HEK293 (cell line): Measurements from ENCODE around the gene CCDC30.

ENCODE experiments used
- CTCF ChIP-seq: fragments of 450-650 bp; formaldehyde crosslinking; IDR thresholded peaks from 2 replicates; pipeline ENCODE4 v1.5.1; 2016; ENCODE audit warnings: missing biosample characterization, missing genetic modification characterization
- GLI2 ChIP-seq: fragments of 450-650 bp; formaldehyde crosslinking; IDR thresholded peaks from 2 replicates; pipeline ENCODE4; 2017; ENCODE audit warnings: missing biosample characterization, missing genetic modification characterization, low read depth, borderline replicate concordance
- KLF1 ChIP-seq: fragments of 450-650 bp; formaldehyde crosslinking; IDR thresholded peaks from 2 replicates; pipeline ENCODE4 v1.5.1; 2016; ENCODE audit warnings: missing biosample characterization, missing genetic modification characterization
- KLF16 ChIP-seq: fragments of 450-650 bp; formaldehyde crosslinking; IDR thresholded peaks from 2 replicates; pipeline ENCODE4 v1.5.1; 2017; ENCODE audit warnings: missing biosample characterization, missing genetic modification characterization
- PRDM4 ChIP-seq: fragments of 450-650 bp; formaldehyde crosslinking; IDR thresholded peaks from 2 replicates; pipeline ENCODE4 v1.5.1; 2017; ENCODE audit warnings: missing biosample characterization, missing genetic modification characterization
- SCRT1 ChIP-seq: fragments of 450-650 bp; formaldehyde crosslinking; IDR thresholded peaks from 2 replicates; pipeline ENCODE4 v1.5.1; 2016; ENCODE audit warnings: missing biosample characterization, missing genetic modification characterization, borderline replicate concordance
- ZNF155 ChIP-seq: fragments of 450-650 bp; formaldehyde crosslinking; IDR thresholded peaks from 2 replicates; pipeline ENCODE4 v1.5.1; 2016; ENCODE audit warnings: missing biosample characterization, missing genetic modification characterization
- ZNF211 ChIP-seq: fragments of 450-650 bp; formaldehyde crosslinking; IDR thresholded peaks from 2 replicates; pipeline ENCODE4 v1.5.1; 2016; ENCODE audit warnings: low read depth, missing biosample characterization, missing genetic modification characterization
- ZNF707 ChIP-seq: fragments of 450-650 bp; formaldehyde crosslinking; IDR thresholded peaks from 2 replicates; pipeline ENCODE4 v1.5.1; 2016; ENCODE audit warnings: missing biosample characterization, missing genetic modification characterization
- ZSCAN30 ChIP-seq: fragments of 450-650 bp; IDR thresholded peaks from 2 replicates; pipeline ENCODE4 v1.5.1; 2018; ENCODE audit warnings: missing biosample characterization, mild to moderate bottlenecking, missing genetic modification characterization, moderate library complexity

- no peak for TF ChIP-seq CTCF (tag by site-specific recombination)
- no peak for TF ChIP-seq SCRT1 (tag by site-specific recombination)
- no peak for TF ChIP-seq ZNF211
- no peak for TF ChIP-seq KLF16 (tag by site-specific recombination)
- no peak for TF ChIP-seq ZNF155 (tag by site-specific recombination)
- no peak; the same call in 1 of the 2 replicates for TF ChIP-seq PRDM4 (tag by site-specific recombination)
- no peak for TF ChIP-seq ZNF707 (tag by site-specific recombination)
- no peak for TF ChIP-seq ZSCAN30
- no peak for TF ChIP-seq KLF1
- TF ChIP-seq GLI2 (tag by site-specific recombination): no peak
Observed at GRCh38 chr1:42462828-42463763, at the start of gene CCDC30.
